Neural cell (in vitro differentiated cells): ENCODE data around the gene GMEB2. TPM values are rescaled to one million over a fixed set of nuclear protein-coding genes. Genes with fewer than 3 reads are reported as not detected.
"Not testable (repeated sequence)": the region's sequence is repeated elsewhere in the genome, so short reads cannot be mapped to it uniquely, and the experiment has no call there.

ENCODE experiments used
- H2AFZ ChIP-seq: fragments of 200-600, 300-800 bp; sonication (generic), shearing (Covaris generic); 2 replicates; pipeline ENCODE4 v1.6.0; 2014; ENCODE audit warnings: low read depth, mild to moderate bottlenecking, antibody characterized with exemption, low read length, moderate library complexity
- H3F3A ChIP-seq: fragments of 200-600 bp; shearing (Covaris generic); 2 replicates; pipeline ENCODE4 v1.6.1; 2016; ENCODE audit warnings: mild to moderate bottlenecking, moderate library complexity, mixed read lengths, antibody characterized with exemption, low read length; ENCODE audit not compliant: insufficient read depth, poor library complexity, severe bottlenecking
- H3K27ac ChIP-seq: fragments of 200-600, 300-800 bp; sonication (generic), shearing (Covaris generic); 2 replicates; pipeline ENCODE4 v1.5.1; 2014; ENCODE audit warnings: mild to moderate bottlenecking, low read length, moderate library complexity
- H3K27me3 ChIP-seq: fragments of 300-800, 200-600 bp; sonication (generic), shearing (Covaris generic); 2 replicates; pipeline ENCODE4 v1.6.0; 2014; ENCODE audit warnings: mild to moderate bottlenecking, low read depth, low read length, moderate library complexity; ENCODE audit not compliant: insufficient read depth
- H3K36me3 ChIP-seq: fragments of 300-800, 200-600 bp; sonication (generic), shearing (Covaris generic); 2 replicates; pipeline ENCODE4 v1.5.1; 2014; ENCODE audit warnings: mild to moderate bottlenecking, antibody characterized with exemption, low read length, moderate library complexity; ENCODE audit not compliant: insufficient read depth
- H3K4me2 ChIP-seq: fragments of 300-800, 200-600 bp; sonication (generic), shearing (Covaris generic); 2 replicates; pipeline ENCODE4 v1.6.0; 2014; ENCODE audit warnings: mild to moderate bottlenecking, low read length
- H3K4me3 ChIP-seq: fragments of 300-800, 200-600 bp; sonication (generic), shearing (Covaris generic); 2 replicates; pipeline ENCODE4 v1.5.1; 2014; ENCODE audit warnings: mild to moderate bottlenecking, low read length, moderate library complexity
- H3K79me2 ChIP-seq: fragments of 200-600 bp; shearing (Covaris generic); replicated peaks from 2 replicates; pipeline ENCODE4 v1.6.0; 2014; ENCODE audit warnings: mild to moderate bottlenecking, low read length, moderate library complexity; ENCODE audit not compliant: insufficient read depth
- H3K9ac ChIP-seq: fragments of 300-800, 200-600 bp; sonication (generic), shearing (Covaris generic); 2 replicates; pipeline ENCODE4 v1.6.1; 2016; ENCODE audit warnings: mild to moderate bottlenecking, low read length, mixed read lengths
- H3K9me2 ChIP-seq: fragments of 200-600 bp; shearing (Covaris generic); 2 replicates; pipeline ENCODE4 v1.6.1; 2016; ENCODE audit warnings: mild to moderate bottlenecking, low read length, mixed read lengths; ENCODE audit not compliant: insufficient read depth
- H3K9me3 ChIP-seq: fragments of 200-600, 300-800 bp; sonication (generic), shearing (Covaris generic); 2 replicates; pipeline ENCODE4 v1.6.1; 2016; ENCODE audit warnings: mild to moderate bottlenecking, mixed run types, low read length, moderate library complexity, mixed read lengths
- H4K20me1 ChIP-seq: fragments of 200-600 bp; shearing (Covaris generic); 2 replicates; pipeline ENCODE4 v1.6.1; 2016; ENCODE audit warnings: mild to moderate bottlenecking, mixed run types; ENCODE audit not compliant: insufficient read depth
- CTCF ChIP-seq: fragments of 450-650 bp; IDR thresholded peaks from 2 replicates; pipeline ENCODE4 v1.5.1; 2014; ENCODE audit warnings: antibody characterized with exemption, mild to moderate bottlenecking, moderate library complexity; ENCODE audit not compliant: poor library complexity, severe bottlenecking
- EP300 ChIP-seq: fragments of 450-650 bp; conservative IDR thresholded peaks from 2 replicates; pipeline ENCODE4 v1.6.1; 2014; ENCODE audit warnings: antibody characterized with exemption, mild to moderate bottlenecking, moderate library complexity; ENCODE audit not compliant: poor library complexity, severe bottlenecking
- EZH2 ChIP-seq: fragments of 200-600, 300-800 bp; shearing (Covaris generic), sonication (generic); IDR thresholded peaks from 2 replicates; pipeline ENCODE4 v1.6.1; 2014; ENCODE audit warnings: antibody characterized with exemption, low read length, borderline replicate concordance, mild to moderate bottlenecking; ENCODE audit not compliant: insufficient read depth, poor library complexity, severe bottlenecking
- MXI1 ChIP-seq: fragments of 450-650 bp; conservative IDR thresholded peaks from 2 replicates; pipeline ENCODE4 v1.6.1; 2014; ENCODE audit warnings: antibody characterized with exemption, mild to moderate bottlenecking; ENCODE audit not compliant: poor library complexity, severe bottlenecking
- POLR2AphosphoS5 ChIP-seq: IDR thresholded peaks from 2 replicates; pipeline ENCODE4 v1.6.1; 2012
- RAD21 ChIP-seq: fragments of 450-650 bp; conservative IDR thresholded peaks from 2 replicates; pipeline ENCODE4 v1.6.1; 2014; ENCODE audit warnings: antibody characterized with exemption, mild to moderate bottlenecking, moderate library complexity
- REST ChIP-seq: IDR thresholded peaks from 2 replicates; pipeline ENCODE4 v1.6.1; 2012; ENCODE audit warnings: borderline replicate concordance
- SMC3 ChIP-seq: fragments of 450-650 bp; conservative IDR thresholded peaks from 2 replicates; pipeline ENCODE4 v1.6.1; 2014; ENCODE audit warnings: antibody characterized with exemption, mild to moderate bottlenecking, moderate library complexity; ENCODE audit not compliant: poor library complexity
- TAF1 ChIP-seq: IDR thresholded peaks from 2 replicates; pipeline ENCODE4 v1.6.1; 2012; ENCODE audit warnings: low read depth
- polyA plus RNA-seq: library from polyadenylated mRNA; depleted of rRNA; stranded (reverse); fragments of >200 nt; gene quantifications from 2 replicates; pipeline ENCODE4 v1.2.3, GENCODE V29; 2014

Gene GMEB2
- polyA plus RNA-seq, 1 donor from 2014 or later = 13.7 TPM

- Histone ChIP-seq H3K36me3 (no peaks in the 10 kb centered on the region), H3K27ac (no peak overlapping the region), H3K9me3 (no peaks in the 10 kb centered on the region), H3K4me2 (no peak overlapping the region), H3K9me2 (no peaks in the 10 kb centered on the region), H2AFZ (no peak overlapping the region), H3K9ac (no peak overlapping the region), H3K4me3 (no peak overlapping the region), H3F3A (no peaks in the 10 kb centered on the region), H3K27me3 (no peaks in the 10 kb centered on the region), H3K79me2 (no peaks in the 10 kb centered on the region), H4K20me1 (peaks cover 4% of the 10 kb centered on the region)
- TF ChIP-seq EP300 (no peak), TAF1 (no peak), RAD21 (no peak), MXI1 (no peak), CTCF (no peak)
These were observed 14.4 kb upstream of the GMEB2 start for GRCh38 chr20:63641146-63641791.

- not testable (repeated sequence) for H3K9me3 ChIP-seq, H2AFZ ChIP-seq, H3F3A ChIP-seq, H3K4me3 ChIP-seq, H3K27me3 ChIP-seq, H3K36me3 ChIP-seq, H3K9ac ChIP-seq, H3K27ac ChIP-seq, H4K20me1 ChIP-seq, H3K9me2 ChIP-seq, H3K79me2 ChIP-seq, H3K4me2 ChIP-seq
These were observed 13.8 kb upstream of the GMEB2 start for GRCh38 chr20:63640686-63641085.

GRCh38 chr20:63640086-63640485, 13.2 kb upstream of the GMEB2 start:
- Histone ChIP-seq H3K27me3 (no peaks in the 10 kb centered on the region), H3F3A (no peaks in the 10 kb centered on the region), H3K9me2 (no peaks in the 10 kb centered on the region), H3K4me3 (no peak overlapping the region), H2AFZ (no peak overlapping the region), H3K27ac (no peak overlapping the region), H3K9me3 (no peaks in the 10 kb centered on the region), H3K36me3 (no peaks in the 10 kb centered on the region), H4K20me1 (no peaks in the 10 kb centered on the region), H3K4me2 (no peak overlapping the region), H3K79me2 (no peaks in the 10 kb centered on the region), H3K9ac (no peak overlapping the region)
- TF ChIP-seq EZH2 (no peak), RAD21 (no peak), SMC3 (no peak), CTCF (no peak), TAF1 (no peak), REST (no peak), MXI1 (no peak), POLR2AphosphoS5 (no peak), EP300 (no peak)
